Activated T-cell treated with anti-CD3 and anti-CD28 coated beads, Interleukin-2, amount 50 U/mL, for 72 hours (primary cell): ENCODE results near the gene AP3B1. TPM values are rescaled to one million over a fixed set of nuclear protein-coding genes. Genes with fewer than 3 reads are reported as not detected.
"Not testable (repeated sequence)": the region's sequence is repeated elsewhere in the genome, so short reads cannot be mapped to it uniquely, and the experiment has no call there.

ENCODE experiments used
- ATAC-seq, 2 donors: fragments of 150-1000 bp; cut with Tn5 transposase; replicated peaks in 1 of 2; 2 replicates each; pipeline ENCODE4 v1.10.0; 2021; ENCODE audit warnings: moderate library complexity in 2 of 2, mild to moderate bottlenecking in 1 of 2
- DNase-seq, 2 donors: peaks; one replicate each; pipeline ENCODE4 v3.0.0; 2021 to 2022; ENCODE audit warnings: mixed read lengths in 1 of 2
- H3K27ac Mint-ChIP-seq: one replicate; pipeline ENCODE4 v1.8.0; 2022; ENCODE audit warnings: mild to moderate bottlenecking, moderate library complexity, mixed read lengths
- H3K27me3 Mint-ChIP-seq: one replicate; pipeline ENCODE4 v1.8.0; 2022; ENCODE audit warnings: low read depth, mixed read lengths
- H3K36me3 Mint-ChIP-seq, 2 donors: one replicate each; pipeline ENCODE4 v1.8.0; 2022; ENCODE audit warnings: mixed read lengths in 2 of 2, mild to moderate bottlenecking in 1 of 2; ENCODE audit not compliant: insufficient read depth in 2 of 2
- H3K4me1 Mint-ChIP-seq: one replicate; pipeline ENCODE4 v1.8.0; 2022; ENCODE audit warnings: low read depth, mixed read lengths
- H3K4me3 Mint-ChIP-seq, 2 donors: one replicate each; pipeline ENCODE4 v1.8.0; 2022; ENCODE audit warnings: mild to moderate bottlenecking in 2 of 2, mixed read lengths in 2 of 2, moderate library complexity in 2 of 2
- H3K9me3 Mint-ChIP-seq, 2 donors: one replicate each; pipeline ENCODE4 v1.8.0; 2022; ENCODE audit warnings: mixed read lengths in 2 of 2
- total RNA-seq, 2 donors: library from RNA; stranded (reverse); gene quantifications; one replicate each; pipeline ENCODE4 v1.2.3, GENCODE V29; 2022

Gene AP3B1
- total RNA-seq, 2 donors from 2014 or later = 43.6 to 45.1 TPM

GRCh38 chr5:78221467-78221866 is 73.0 kb downstream of the AP3B1 start:
- no peaks in the 10 kb centered on the region for H3K27me3 Mint-ChIP-seq
- H3K9me3 Mint-ChIP-seq = no peaks in the 10 kb centered on the region
- DNase-seq (no peak), ATAC-seq (no peak)
- H3K4me3 Mint-ChIP-seq = no peak overlapping the region
- H3K4me1 Mint-ChIP-seq = no peaks in the 10 kb centered on the region
- no peak overlapping the region for H3K27ac Mint-ChIP-seq
- H3K36me3 Mint-ChIP-seq = peaks cover 10 to 20% of the 10 kb centered on the region in 2 donors

- H3K27ac Mint-ChIP-seq = no peak overlapping the region
- H3K36me3 Mint-ChIP-seq = peaks cover under 1 to 9% of the 10 kb centered on the region in 2 donors
- no peak overlapping the region for H3K4me3 Mint-ChIP-seq
- DNase-seq (no peak), ATAC-seq (no peak)
- no peaks in the 10 kb centered on the region for H3K27me3 Mint-ChIP-seq
- no peaks in the 10 kb centered on the region for H3K4me1 Mint-ChIP-seq
- no peaks in the 10 kb centered on the region for H3K9me3 Mint-ChIP-seq
Measured at GRCh38 chr5:78215972-78216371, 78.5 kb downstream of the AP3B1 start.

GRCh38 chr5:78215565-78215964 is 78.9 kb downstream of the AP3B1 start:
- ATAC-seq (no peak), DNase-seq (no peak)
- no peak overlapping the region for H3K4me3 Mint-ChIP-seq
- H3K4me1 Mint-ChIP-seq = no peaks in the 10 kb centered on the region
- H3K36me3 Mint-ChIP-seq = peaks cover 0 to 9% of the 10 kb centered on the region in 2 donors
- H3K27me3 Mint-ChIP-seq = no peaks in the 10 kb centered on the region
- H3K27ac Mint-ChIP-seq = no peak overlapping the region
- H3K9me3 Mint-ChIP-seq = no peaks in the 10 kb centered on the region

GRCh38 chr5:78213799-78214198 is 80.7 kb downstream of the AP3B1 start:
- Mint-ChIP-seq H3K27ac (no peak overlapping the region), H3K36me3 (peaks cover 0 to 9% of the 10 kb centered on the region in 2 donors), H3K4me1 (no peaks in the 10 kb centered on the region), H3K27me3 (no peaks in the 10 kb centered on the region), H3K9me3 (no peaks in the 10 kb centered on the region), H3K4me3 (no peak overlapping the region)
- DNase-seq (no peak), ATAC-seq (no peak)

- no peak for ATAC-seq
- H3K9me3 Mint-ChIP-seq = no peaks in the 10 kb centered on the region
- H3K4me1 Mint-ChIP-seq = no peaks in the 10 kb centered on the region
- no peaks in the 10 kb centered on the region for H3K27me3 Mint-ChIP-seq
- H3K4me3 Mint-ChIP-seq = no peak overlapping the region
- no peak overlapping the region for H3K27ac Mint-ChIP-seq
- peaks cover 2 to 15% of the 10 kb centered on the region in 2 donors for H3K36me3 Mint-ChIP-seq
- DNase-seq = no peak
Measured at GRCh38 chr5:78211052-78211451, 83.4 kb downstream of the AP3B1 start.

GRCh38 chr5:78204241-78204640 is 90.3 kb downstream of the AP3B1 start:
- Mint-ChIP-seq H3K4me1 (peaks cover 16% of the 10 kb centered on the region), H3K4me3 (no peak overlapping the region), H3K36me3 (peaks cover 15 to 33% of the 10 kb centered on the region in 2 donors), H3K27ac (no peak overlapping the region), H3K9me3 (peaks cover 6 to 8% of the 10 kb centered on the region in 2 donors), H3K27me3 (no peaks in the 10 kb centered on the region)
- no peak for DNase-seq
- ATAC-seq = no peak

GRCh38 chr5:78203815-78204214 is 90.7 kb downstream of the AP3B1 start:
- Mint-ChIP-seq H3K27ac (no peak overlapping the region), H3K27me3 (no peaks in the 10 kb centered on the region), H3K9me3 (peaks cover 6 to 8% of the 10 kb centered on the region in 2 donors), H3K4me3 (no peak overlapping the region), H3K36me3 (peaks cover 15 to 32% of the 10 kb centered on the region in 2 donors), H3K4me1 (peaks cover 16% of the 10 kb centered on the region)
- ATAC-seq (no peak), DNase-seq (no peak)

GRCh38 chr5:78190402-78190801 is 104.1 kb downstream of the AP3B1 start:
- H3K27ac Mint-ChIP-seq = no peak overlapping the region
- no peak overlapping the region for H3K4me3 Mint-ChIP-seq
- H3K27me3 Mint-ChIP-seq = no peaks in the 10 kb centered on the region
- no peaks in the 10 kb centered on the region for H3K4me1 Mint-ChIP-seq
- ATAC-seq (no peak), DNase-seq (no peak)
- H3K9me3 Mint-ChIP-seq = peaks cover 4 to 7% of the 10 kb centered on the region in 2 donors
- peaks cover 9 to 10% of the 10 kb centered on the region in 2 donors for H3K36me3 Mint-ChIP-seq

GRCh38 chr5:78188681-78189080 is 105.8 kb downstream of the AP3B1 start:
- DNase-seq, H3K27me3 Mint-ChIP-seq, ATAC-seq, H3K27ac Mint-ChIP-seq, H3K4me1 Mint-ChIP-seq, H3K9me3 Mint-ChIP-seq, H3K4me3 Mint-ChIP-seq, H3K36me3 Mint-ChIP-seq: not testable (repeated sequence)

GRCh38 chr5:78187172-78187571 is 107.3 kb downstream of the AP3B1 start:
- Mint-ChIP-seq H3K36me3 (peaks cover 8 to 13% of the 10 kb centered on the region in 2 donors), H3K9me3 (peaks cover 4 to 7% of the 10 kb centered on the region in 2 donors), H3K27ac (no peak overlapping the region), H3K27me3 (no peaks in the 10 kb centered on the region), H3K4me1 (no peaks in the 10 kb centered on the region), H3K4me3 (no peak overlapping the region)
- ATAC-seq (no peak), DNase-seq (no peak)

- peaks cover 0 to 13% of the 10 kb centered on the region in 2 donors for H3K36me3 Mint-ChIP-seq
- H3K27me3 Mint-ChIP-seq = no peaks in the 10 kb centered on the region
- DNase-seq (no peak), ATAC-seq (no peak)
- no peaks in the 10 kb centered on the region for H3K9me3 Mint-ChIP-seq
- H3K27ac Mint-ChIP-seq = no peak overlapping the region
- no peaks in the 10 kb centered on the region for H3K4me1 Mint-ChIP-seq
- H3K4me3 Mint-ChIP-seq = no peak overlapping the region
Measured at GRCh38 chr5:78182838-78183237, 111.7 kb downstream of the AP3B1 start.

- Mint-ChIP-seq H3K36me3 (peaks cover 11 to 32% of the 10 kb centered on the region in 2 donors), H3K4me3 (no peak overlapping the region), H3K27ac (no peak overlapping the region), H3K9me3 (peaks cover 3% of the 10 kb centered on the region in 2 donors), H3K27me3 (no peaks in the 10 kb centered on the region), H3K4me1 (no peaks in the 10 kb centered on the region)
- DNase-seq (no peak), ATAC-seq (no peak)
Measured at GRCh38 chr5:78178356-78178755, 116.1 kb downstream of the AP3B1 start.

GRCh38 chr5:78170335-78170734 is 124.2 kb downstream of the AP3B1 start:
- H3K27ac Mint-ChIP-seq, H3K4me3 Mint-ChIP-seq, ATAC-seq, DNase-seq, H3K4me1 Mint-ChIP-seq, H3K27me3 Mint-ChIP-seq: not testable (repeated sequence)
- Mint-ChIP-seq H3K9me3 (peaks cover 13 to 22% of the 10 kb centered on the region in 2 donors), H3K36me3 (peaks cover 37 to 39% of the 10 kb centered on the region in 2 donors)

GRCh38 chr5:78162253-78162862 is 132.1 kb downstream of the AP3B1 start:
- Mint-ChIP-seq H3K36me3 (peaks cover 8 to 15% of the 10 kb centered on the region in 2 donors), H3K27me3 (no peaks in the 10 kb centered on the region), H3K4me3 (no peak overlapping the region), H3K27ac (no peak overlapping the region), H3K9me3 (no peaks in the 10 kb centered on the region), H3K4me1 (no peaks in the 10 kb centered on the region)
- no peak for ATAC-seq
- peak in 1 of 2 donors; percentile 4 for DNase-seq
